H1 (cell line): ENCODE data around the gene ANKRD24. TPM values are rescaled to one million over a fixed set of nuclear protein-coding genes. Genes with fewer than 3 reads are reported as not detected.
A peak's percentile ranks its signal among the peaks of the same experiment; 100 is the strongest.

Experiments
- CTCF ChIA-PET: fragments of 300-600 bp; sonication (Branson Sonifier 250); formaldehyde crosslinking; loops from one replicate; lab custom pipeline; 2021; ENCODE audit not compliant: partially characterized antibody; lab: Charles Lee
- POLR2A ChIA-PET: fragments of 300-600 bp; sonication (Branson Sonifier 250); formaldehyde crosslinking; loops from one replicate; lab custom pipeline; 2021; ENCODE audit warnings: inconsistent platforms; ENCODE audit not compliant: partially characterized antibody; lab: Charles Lee
- DNase-seq, 2 experiments: peaks; one replicate each; pipeline versions ENCODE4 v3.0.0 to v3.0.0-alpha.2; 2010 to 2022; ENCODE audit warnings: low spot score in 2 of 2, low read depth in 1 of 2, mixed read lengths in 1 of 2
- FAIRE-seq: peaks from 2 replicates; lab custom pipeline; 2011; peaks lifted over from hg19 to GRCh38; lab: Jason Lieb, UNC
- H2AFZ ChIP-seq: 2 replicates; pipeline ENCODE4 v1.8.1; 2012; ENCODE audit warnings: low read length, inconsistent platforms
- H2AK5ac ChIP-seq: 2 replicates; pipeline ENCODE4 v1.6.1; 2013; ENCODE audit warnings: low read depth, low read length
- H2BK120ac ChIP-seq: replicated peaks from 2 replicates; pipeline ENCODE3; 2013; ENCODE audit warnings: low read depth, low read length, inconsistent platforms
- H2BK12ac ChIP-seq: 2 replicates; pipeline ENCODE4 v1.6.1; 2013; ENCODE audit warnings: low read depth, low read length
- H2BK15ac ChIP-seq: 2 replicates; pipeline ENCODE4 v1.6.1; 2013; ENCODE audit warnings: low read length
- H2BK20ac ChIP-seq: 2 replicates; pipeline ENCODE4 v1.6.1; 2013; ENCODE audit warnings: low read length
- H2BK5ac ChIP-seq: 2 replicates; pipeline ENCODE4 v1.6.1; 2013; ENCODE audit warnings: low read depth, low read length
- H3K14ac ChIP-seq: 2 replicates; pipeline ENCODE4 v1.6.1; 2013; ENCODE audit warnings: inconsistent platforms; ENCODE audit not compliant: insufficient read length
- H3K18ac ChIP-seq: 2 replicates; pipeline ENCODE4 v1.6.1; 2013; ENCODE audit warnings: low read length; ENCODE audit errors: extremely low read depth
- H3K23ac ChIP-seq: 2 replicates; pipeline ENCODE4 v1.6.1; 2013; ENCODE audit warnings: inconsistent platforms; ENCODE audit not compliant: insufficient read length
- H3K23me2 ChIP-seq: 2 replicates; pipeline ENCODE4 v1.6.1; 2013; ENCODE audit warnings: low read depth, low read length
- H3K27ac ChIP-seq: 2 replicates; pipeline ENCODE4 v1.6.1; 2011; ENCODE audit warnings: low read depth, low read length, inconsistent platforms
- H3K27me3 ChIP-seq, 4 experiments: replicated peaks in 1 of 4; 1 replicate in 1 of 4; 2 replicates in 3 of 4; pipeline versions ENCODE4 v1.6.1 to v1.8.1; 2011 to 2013; ENCODE audit warnings: low read length in 3 of 4, mild to moderate bottlenecking in 3 of 4, inconsistent platforms in 2 of 4, mixed read lengths in 2 of 4, moderate library complexity in 1 of 4; ENCODE audit not compliant: control insufficient read depth in 3 of 4, insufficient read depth in 3 of 4; ENCODE audit errors: extremely low read depth in 1 of 4
- H3K36me3 ChIP-seq, 4 experiments: 2 replicates each; pipeline versions ENCODE4 v1.6.1 to v1.8.1; 2011 to 2013; ENCODE audit warnings: mild to moderate bottlenecking in 4 of 4, low read length in 3 of 4, moderate library complexity in 2 of 4, control low read depth in 1 of 4, inconsistent platforms in 1 of 4; ENCODE audit not compliant: insufficient read depth in 4 of 4, control insufficient read depth in 2 of 4
- H3K4ac ChIP-seq: replicated peaks from 2 replicates; pipeline ENCODE3; 2013; ENCODE audit warnings: low read length, low read depth, mixed read lengths, inconsistent platforms; ENCODE audit not compliant: insufficient read length
- H3K4me1 ChIP-seq, 4 experiments: replicated peaks in 1 of 4; 1 replicate in 1 of 4; 2 replicates in 3 of 4; pipeline versions ENCODE4 v1.6.1 to v1.8.1; 2011 to 2013; ENCODE audit warnings: low read length in 3 of 4, inconsistent platforms in 2 of 4, mixed read lengths in 1 of 4; ENCODE audit not compliant: insufficient read depth in 4 of 4, control insufficient read depth in 3 of 4
- H3K4me2 ChIP-seq, 2 experiments: 2 replicates each; pipeline versions ENCODE4 v1.6.1 to v1.8.1; 2011 to 2013; ENCODE audit warnings: low read depth in 2 of 2, low read length in 2 of 2, control low read depth in 1 of 2, inconsistent platforms in 1 of 2, mild to moderate bottlenecking in 1 of 2; ENCODE audit not compliant: insufficient read depth in 1 of 2
- H3K4me3 ChIP-seq, 4 experiments: fragments of 200-600, 300-600 bp in 1 of 4; sonication (generic), shearing (Covaris generic), sonication (Bioruptor Twin) in 1 of 4; 2 replicates each; pipeline versions ENCODE4 v1.5.1 to v1.8.1; 2011 to 2016; ENCODE audit warnings: low read length in 4 of 4, low read depth in 3 of 4, control low read depth in 2 of 4, inconsistent platforms in 2 of 4, mild to moderate bottlenecking in 2 of 4, mixed read lengths in 1 of 4, moderate library complexity in 1 of 4; ENCODE audit not compliant: insufficient read depth in 2 of 4; ENCODE audit errors: extremely low read depth in 1 of 4
- H3K56ac ChIP-seq: replicated peaks from 2 replicates; pipeline ENCODE3; 2013; ENCODE audit warnings: low read depth, mild to moderate bottlenecking, mixed read lengths, low read length, inconsistent platforms; ENCODE audit not compliant: insufficient read length
- H3K79me1 ChIP-seq: 2 replicates; pipeline ENCODE4 v1.6.1; 2013; ENCODE audit warnings: low read depth, low read length, control low read depth
- H3K79me2 ChIP-seq, 2 experiments: 2 replicates each; pipeline versions ENCODE4 v1.6.1 to v1.8.1; 2012 to 2013; ENCODE audit warnings: low read length in 2 of 2, mild to moderate bottlenecking in 2 of 2, inconsistent platforms in 1 of 2; ENCODE audit not compliant: insufficient read depth in 2 of 2, control insufficient read depth in 1 of 2
- H3K9ac ChIP-seq, 4 experiments: replicated peaks in 1 of 4; 1 replicate in 1 of 4; 2 replicates in 3 of 4; pipeline versions ENCODE4 v1.6.1 to v1.8.1; 2011 to 2013; ENCODE audit warnings: low read depth in 3 of 4, low read length in 3 of 4, control low read depth in 2 of 4, mild to moderate bottlenecking in 2 of 4, moderate library complexity in 2 of 4, inconsistent platforms in 1 of 4; ENCODE audit errors: extremely low read depth in 1 of 4
- H3K9me3 ChIP-seq, 2 experiments: 2 replicates each; pipeline versions ENCODE4 v1.6.1 to v1.8.1; 2012 to 2013; ENCODE audit warnings: mild to moderate bottlenecking in 2 of 2, moderate library complexity in 2 of 2, control low read depth in 1 of 2, inconsistent platforms in 1 of 2, low read depth in 1 of 2, low read length in 1 of 2, mixed read lengths in 1 of 2; ENCODE audit not compliant: insufficient read depth in 2 of 2
- H4K20me1 ChIP-seq, 2 experiments: replicated peaks in 1 of 2; 2 replicates each; pipeline versions ENCODE3 to v1.8.1; 2011 to 2013; ENCODE audit warnings: inconsistent platforms in 2 of 2, low read length in 2 of 2, mild to moderate bottlenecking in 1 of 2; ENCODE audit not compliant: insufficient read depth in 2 of 2, control insufficient read depth in 1 of 2
- H4K5ac ChIP-seq: 2 replicates; pipeline ENCODE4 v1.6.1; 2013; ENCODE audit warnings: low read length, low read depth, mixed read lengths, inconsistent platforms; ENCODE audit not compliant: insufficient read length
- H4K8ac ChIP-seq: 2 replicates; pipeline ENCODE4 v1.8.0; 2013; ENCODE audit warnings: mild to moderate bottlenecking, moderate library complexity, low read length, inconsistent platforms; ENCODE audit not compliant: insufficient read depth; ENCODE audit errors: extremely low read depth
- H4K91ac ChIP-seq: replicated peaks from 2 replicates; pipeline ENCODE3; 2013; ENCODE audit warnings: low read length, mixed read lengths, inconsistent platforms; ENCODE audit not compliant: insufficient read length
- BRCA1 ChIP-seq: IDR thresholded peaks from 2 replicates; pipeline ENCODE4 v1.6.1; 2012; ENCODE audit warnings: low read depth, low read length, improper control_type of control experiment
- CREB1 ChIP-seq: IDR thresholded peaks from 2 replicates; pipeline ENCODE4 v1.6.1; 2012; ENCODE audit warnings: inconsistent platforms
- EP300 ChIP-seq, 2 experiments: IDR thresholded peaks; 1 replicate in 1 of 2; 2 replicates in 1 of 2; pipeline ENCODE4 v1.6.1; 2011 to 2012; ENCODE audit warnings: low read depth in 2 of 2, low read length in 2 of 2, mild to moderate bottlenecking in 2 of 2, borderline replicate concordance in 1 of 2, inconsistent platforms in 1 of 2, moderate library complexity in 1 of 2
- HDAC6 ChIP-seq: IDR thresholded peaks from one replicate; pipeline ENCODE4 v1.7.1; 2012; ENCODE audit warnings: low read depth, mild to moderate bottlenecking, inconsistent platforms, low read length, moderate library complexity
- PHF8 ChIP-seq: fragments of 200-600 bp; sonication (generic); conservative IDR thresholded peaks from 2 replicates; pipeline ENCODE4 v1.7.1; 2012; ENCODE audit warnings: low read depth, mild to moderate bottlenecking, inconsistent platforms, low read length, moderate library complexity
- SIX5 ChIP-seq: IDR thresholded peaks from 2 replicates; pipeline ENCODE4 v1.6.1; 2011; ENCODE audit warnings: mild to moderate bottlenecking, low read depth, low read length
- SP1 ChIP-seq: IDR thresholded peaks from 2 replicates; pipeline ENCODE4 v1.6.1; 2011; ENCODE audit warnings: low read depth, low read length
- SP2 ChIP-seq: IDR thresholded peaks from 2 replicates; pipeline ENCODE4 v1.6.1; 2012; ENCODE audit warnings: mild to moderate bottlenecking, low read length, inconsistent platforms
- TBP ChIP-seq: IDR thresholded peaks from 2 replicates; pipeline ENCODE4 v1.6.1; 2011; ENCODE audit warnings: low read depth, low read length, improper control_type of control experiment
- WGBS, 2 experiments: shearing (Covaris generic) in 1 of 2; methylation state at CpG; one replicate each; pipeline versions ENCODE4 v1.1.6 to v1.1.7; 2013 to 2015; ENCODE audit warnings: low lambda C conversion rate in 2 of 2, mixed read lengths in 2 of 2, inconsistent platforms in 1 of 2, low coverage in 1 of 2, missing lambda C conversion rate in 1 of 2; ENCODE audit not compliant: insufficient replicate concordance in 2 of 2, insufficient coverage in 1 of 2, insufficient read length in 1 of 2; ENCODE audit errors: extremely low coverage in 1 of 2, missing lambda C conversion rate in 1 of 2; 5-methylcytosine and 5-hydroxymethylcytosine counted together
- polyA plus RNA-seq, 7 experiments: library from polyadenylated mRNA; depleted of rRNA in 3 of 7; stranded (reverse) in 5 of 7; unstranded in 2 of 7; fragments of >200 nt in 5 of 7; fragments of 200-250 nt in 2 of 7; gene quantifications; 1 replicate in 5 of 7; 2 replicates in 1 of 7; 4 replicates in 1 of 7; pipeline versions ENCODE4 v1.2.1 to v1.2.3, GENCODE V29; 2011 to 2013; ENCODE audit warnings: missing spikeins in 2 of 7, mixed read lengths in 2 of 7
- total RNA-seq: library from RNA; stranded (reverse); fragmentation: NEBNext Ultra II Directional; extraction: Animal tissue kit (Norgen Biotek cat#: 25700); gene quantifications from 2 replicates; pipeline ENCODE4 v1.2.1, GENCODE V29; 2021
- TF ChIP-seq, protein P1 (sequence below): IDR thresholded peaks from 2 replicates; pipeline ENCODE4 v1.6.1; 2012; ENCODE audit warnings: inconsistent platforms
- TF ChIP-seq, protein P2 (sequence below): IDR thresholded peaks from 2 replicates; pipeline ENCODE4 v1.6.1; 2012; ENCODE audit warnings: low read length, inconsistent platforms

Gene ANKRD24
- total and polyA plus RNA-seq, 2 of the 8 experiments (the other 6 are each of a cell fraction or from before 2014, with no cell fraction given): 7.6 to 14.1 TPM

DNA sequence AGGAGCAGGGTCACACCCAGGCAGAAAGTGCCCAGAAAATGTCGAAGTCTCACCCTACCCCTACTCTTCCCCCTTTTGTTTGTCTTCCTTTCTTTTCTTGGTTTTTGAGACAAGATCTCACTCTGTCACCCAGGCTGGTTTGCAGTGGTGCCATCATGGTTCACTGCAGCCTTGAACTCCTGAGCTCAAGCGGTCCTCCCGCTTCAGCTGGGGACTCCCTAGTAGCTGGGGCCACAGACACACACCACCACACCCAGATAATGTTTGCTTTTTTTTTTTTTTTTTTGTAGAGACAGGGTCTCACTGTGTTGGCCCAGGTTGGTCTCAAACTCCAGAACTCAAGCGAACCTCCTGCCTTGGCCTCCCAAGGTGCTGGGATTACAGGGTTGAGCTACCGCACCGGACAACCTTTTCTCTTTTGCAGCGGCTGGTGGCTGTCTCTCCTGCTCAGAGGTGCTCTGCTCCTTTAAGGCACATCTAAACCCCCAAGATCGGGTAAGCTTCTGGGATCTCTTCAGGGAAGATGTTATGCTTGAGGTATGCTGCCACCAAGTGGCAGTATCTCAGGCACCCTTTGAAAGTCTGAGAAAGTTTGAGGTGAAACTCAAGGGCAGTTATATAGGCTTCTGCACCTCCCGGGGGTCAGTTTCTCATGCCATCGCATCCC is 24.5 kb downstream of the ANKRD24 start:
- H3K9me3 ChIP-seq: no peaks in the 10 kb centered on the region
- no peaks in the 10 kb centered on the region for H3K79me1 ChIP-seq
- no peak overlapping the region for H3K4me2 ChIP-seq
- no peak overlapping the region for H3K23ac ChIP-seq
- 87% methylated on average over 10 of the region's 10 CpGs; no CpG with 5 or more reads in 1 of the 2 experiments for WGBS, 2 experiments
- no peaks in the 10 kb centered on the region for H4K20me1 ChIP-seq
- no peak overlapping the region for H3K14ac ChIP-seq
- no peak overlapping the region for H4K91ac ChIP-seq
- H3K18ac ChIP-seq: no peak overlapping the region
- no peak overlapping the region for H2BK15ac ChIP-seq
- H2BK20ac ChIP-seq: no peak overlapping the region
- no peak overlapping the region for H4K5ac ChIP-seq
- H3K9ac ChIP-seq: no peak overlapping the region
- CTCF ChIA-PET: interaction anchor here (0.6 to 2.9 kb wide), 6 partner anchors 19 to 444 kb away, joined by 3 to 20 read pairs (median 4); partner anchors contain the start of gene MRPL54
- no peak overlapping the region for H2BK120ac ChIP-seq
- no peak overlapping the region for H3K4ac ChIP-seq
- DNase-seq (no peak), FAIRE-seq (no peak)
- H3K4me3 ChIP-seq: no peak overlapping the region
- 0 out of 2 replicates have a peak overlapping the region, but pooled peaks have one; percentile 31 for H4K8ac ChIP-seq
- H2AK5ac ChIP-seq: no peak overlapping the region
- no peak overlapping the region for H2BK12ac ChIP-seq
- no peaks in the 10 kb centered on the region; a peak in 1 of 7 replicates for H3K4me1 ChIP-seq
- H3K36me3 ChIP-seq: no peaks in the 10 kb centered on the region
- H2AFZ ChIP-seq: no peak overlapping the region
- no peaks in the 10 kb centered on the region for H3K27me3 ChIP-seq
- H3K56ac ChIP-seq: no peak overlapping the region
- no peak overlapping the region for H2BK5ac ChIP-seq
- POLR2A ChIA-PET: interaction anchor here (0.9 to 1.9 kb wide), 3 partner anchors 10 to 221 kb away, joined by 3 to 7 read pairs (median 6); partner anchors contain the start of gene EEF2
- H3K79me2 ChIP-seq: no peaks in the 10 kb centered on the region
- no peak overlapping the region for H3K27ac ChIP-seq
- no peaks in the 10 kb centered on the region for H3K23me2 ChIP-seq
- TF ChIP-seq EP300 (IDR thresholded peaks at IDR 0.05; ENCODE audit: borderline replicate concordance in 1 of 2, low read depth in 2 of 2, low read length in 2 of 2): no peak
- TF ChIP-seq SP1: no peak
- no peak for TF ChIP-seq TBP
- no peak for TF ChIP-seq HDAC6
- TF ChIP-seq, protein P1, sequence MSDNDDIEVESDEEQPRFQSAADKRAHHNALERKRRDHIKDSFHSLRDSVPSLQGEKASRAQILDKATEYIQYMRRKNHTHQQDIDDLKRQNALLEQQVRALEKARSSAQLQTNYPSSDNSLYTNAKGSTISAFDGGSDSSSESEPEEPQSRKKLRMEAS: no peak
- no peak for TF ChIP-seq SIX5
- TF ChIP-seq, protein P2, sequence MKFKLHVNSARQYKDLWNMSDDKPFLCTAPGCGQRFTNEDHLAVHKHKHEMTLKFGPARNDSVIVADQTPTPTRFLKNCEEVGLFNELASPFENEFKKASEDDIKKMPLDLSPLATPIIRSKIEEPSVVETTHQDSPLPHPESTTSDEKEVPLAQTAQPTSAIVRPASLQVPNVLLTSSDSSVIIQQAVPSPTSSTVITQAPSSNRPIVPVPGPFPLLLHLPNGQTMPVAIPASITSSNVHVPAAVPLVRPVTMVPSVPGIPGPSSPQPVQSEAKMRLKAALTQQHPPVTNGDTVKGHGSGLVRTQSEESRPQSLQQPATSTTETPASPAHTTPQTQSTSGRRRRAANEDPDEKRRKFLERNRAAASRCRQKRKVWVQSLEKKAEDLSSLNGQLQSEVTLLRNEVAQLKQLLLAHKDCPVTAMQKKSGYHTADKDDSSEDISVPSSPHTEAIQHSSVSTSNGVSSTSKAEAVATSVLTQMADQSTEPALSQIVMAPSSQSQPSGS: no peak
- TF ChIP-seq CREB1: no peak
- TF ChIP-seq BRCA1: no peak
- TF ChIP-seq SP2: no peak
- TF ChIP-seq PHF8: no peak
